Psoas muscle (tissue), 8 donors: ENCODE measurements around the gene LCNL1. TPM values are rescaled to one million over a fixed set of nuclear protein-coding genes. Genes with fewer than 3 reads are reported as not detected.

Experiments
- ATAC-seq, 4 donors: fragments of 200-7000 bp; cut with Tn5 transposase; one replicate each; pipeline ENCODE4 v1.9.1; 2020; ENCODE audit warnings: moderate library complexity in 3 of 4, mild to moderate bottlenecking in 2 of 4
- DNase-seq, 2 donors: peaks; one replicate each; pipeline ENCODE4 v3.0.0-alpha.2; 2020
- H3K27ac ChIP-seq: fragments of 200-600 bp; one replicate; pipeline ENCODE4 v1.8.0; 2022
- H3K27me3 ChIP-seq, 3 donors: fragments of 200-600 bp in 1 of 3; one replicate each; pipeline versions ENCODE4 v1.6.1 to v1.8.0; 2013 to 2022; ENCODE audit warnings: low read length in 2 of 3, mild to moderate bottlenecking in 2 of 3, moderate library complexity in 1 of 3; ENCODE audit not compliant: insufficient read depth in 3 of 3
- H3K36me3 ChIP-seq, 2 donors: fragments of 200-600 bp in 1 of 2; one replicate each; pipeline versions ENCODE4 v1.6.1 to v1.8.0; 2013 to 2022; ENCODE audit warnings: low read depth in 1 of 2, mild to moderate bottlenecking in 1 of 2, moderate library complexity in 1 of 2; ENCODE audit not compliant: insufficient read depth in 1 of 2
- H3K4me1 ChIP-seq: fragments of 200-600 bp; one replicate; pipeline ENCODE4 v1.8.0; 2022
- H3K4me3 ChIP-seq: fragments of 200-600 bp; one replicate; pipeline ENCODE4 v1.8.0; 2022; ENCODE audit warnings: mild to moderate bottlenecking
- H3K9me3 ChIP-seq: fragments of 200-600 bp; one replicate; pipeline ENCODE4 v1.8.0; 2022
- CTCF ChIP-seq: fragments of 200-600 bp; IDR thresholded peaks from one replicate; pipeline ENCODE4 v1.8.0; 2022; ENCODE audit warnings: antibody characterized with exemption
- WGBS, 3 donors: extraction: QIAGEN DNeasy Blood & Tissue Kit; methylation state at CpG; one replicate each; pipeline versions ENCODE4 v1.1.6 to v1.1.7; 2013; 5-methylcytosine and 5-hydroxymethylcytosine counted together
- intact Hi-C, 2 donors: fragments of 100-400 bp; cut with DNase I; formaldehyde crosslinking; loops; one replicate each; pipeline versions ENCODE4 v1.11.0 to v1.14.2; 2022
- polyA plus RNA-seq, 3 donors: library from polyadenylated mRNA; stranded (reverse); fragments of 200-250 nt; gene quantifications; one replicate each; pipeline ENCODE4 v1.2.3, GENCODE V29; 2013
- total RNA-seq, 4 donors: library from RNA; stranded (reverse); fragmentation: NEBNext Ultra II Directional in 2 of 4; extraction: Animal tissue kit (Norgen Biotek cat#: 25700) in 2 of 4; gene quantifications; one replicate each; pipeline versions ENCODE4 v1.2.1 to v1.2.4, GENCODE V29; 2021 to 2023
- donor health status: healthy with polysubstance abuse.
- donor health status: DM: no; HTN: no; CAD: no; lungs with moderate emphysema.
- donor health status: Bipolar disorder and iron deficiency.
- donor health status: healthy.
- donor health status: DM: yes; HTN: yes; CAD: no.
- donor health status: DM: no; HTN: no; CAD: no.
- donor health status: DM: no; HTN: no; CAD: no.
- donor health status: DM: yes; HTN: yes; CAD: no.

The LCNL1 gene
- total and polyA plus RNA-seq, 7 donors = 0.04 to 0.79 (median 0.14) TPM

DNA sequence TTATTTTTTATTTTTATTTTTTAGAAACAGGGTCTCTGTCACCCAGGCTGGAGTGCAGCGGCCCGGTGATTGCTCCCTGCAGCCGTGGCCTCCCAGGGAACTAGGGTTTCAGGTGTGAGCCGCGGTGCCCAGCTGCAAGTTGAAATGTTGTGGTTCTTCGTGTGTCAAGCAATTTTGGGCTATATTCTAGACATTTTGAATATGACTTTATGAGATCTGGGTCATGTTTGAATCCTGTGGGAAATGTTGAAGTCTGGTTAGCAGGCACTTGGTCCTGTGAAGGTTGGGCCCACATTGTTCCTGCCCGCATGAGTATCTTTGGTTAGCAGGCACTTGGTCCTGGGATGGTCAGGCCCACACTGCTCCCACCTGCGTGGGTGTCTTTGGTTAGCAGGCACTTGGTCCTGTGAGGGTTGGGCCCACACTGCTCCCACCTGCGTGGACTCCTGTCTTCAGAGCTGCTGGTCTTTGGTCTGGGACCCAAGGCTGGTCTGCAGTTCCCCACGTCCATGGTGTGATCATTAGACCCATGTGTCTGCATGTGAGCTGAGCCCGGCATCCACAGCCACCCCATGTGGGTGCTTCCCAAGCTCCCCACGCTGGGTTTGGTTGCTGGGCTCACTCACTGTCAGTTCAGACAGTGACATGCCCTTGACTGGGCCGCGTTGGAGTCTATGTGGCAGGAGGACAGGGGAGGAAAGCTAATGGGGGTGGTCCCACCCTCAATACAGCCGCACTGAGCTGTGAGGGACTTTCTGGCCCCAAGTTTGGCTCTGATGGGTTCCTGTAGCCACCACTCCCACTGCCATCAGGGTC is 45.4 kb upstream of the LCNL1 start:
- ATAC-seq = no peak
- 90 to 97% (median 93%) methylated on average over 15 of the region's 15 CpGs for WGBS, 3 donors
- Histone ChIP-seq H3K27me3 (no peaks in the 10 kb centered on the region), H3K36me3 (peaks cover 18 to 27% of the 10 kb centered on the region in 2 donors), H3K9me3 (no peaks in the 10 kb centered on the region), H3K27ac (peak overlapping the region; percentile 94), H3K4me3 (no peak overlapping the region), H3K4me1 (peaks cover 25% of the 10 kb centered on the region)
- intact Hi-C loops = no loop called here
- TF ChIP-seq CTCF = no peak
- peak in 1 of 2 donors; percentile 46 for DNase-seq

DNA sequence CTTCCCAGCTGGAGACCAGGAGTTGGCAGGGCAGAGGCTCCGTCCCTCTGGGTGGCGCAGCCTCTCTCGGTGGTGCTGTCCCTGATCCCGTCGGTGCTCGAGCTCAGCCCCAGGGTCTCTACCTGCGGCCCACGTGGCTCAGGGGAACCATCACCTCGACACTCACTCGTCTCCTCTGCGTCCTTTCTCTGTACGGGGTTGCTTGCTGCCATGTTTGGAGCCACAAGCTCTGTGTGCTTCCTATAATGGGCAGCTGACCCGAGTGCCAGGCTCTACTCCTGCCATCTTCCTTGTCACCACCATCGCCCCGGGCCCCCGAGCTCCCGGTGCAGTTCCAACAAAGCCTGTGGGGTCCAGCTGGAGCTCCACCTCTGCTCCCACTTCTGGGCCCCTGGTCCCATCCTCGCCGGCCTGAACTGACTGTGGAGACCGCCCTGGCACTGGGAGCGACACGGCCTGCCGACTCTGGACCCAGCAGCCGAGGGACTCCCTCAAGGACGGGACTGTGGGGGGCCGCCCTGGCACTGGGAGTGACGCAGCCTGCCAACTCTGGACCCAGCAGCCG is 43.3 kb upstream of the LCNL1 start:
- intact Hi-C loops = no loop called here
- H3K36me3 ChIP-seq = peaks cover 23 to 36% of the 10 kb centered on the region in 2 donors
- DNase-seq (peak in 1 of 2 donors; percentile 62), ATAC-seq (peak in 1 of 4 donors; percentile 1)
- H3K27me3 ChIP-seq = no peaks in the 10 kb centered on the region
- no peak overlapping the region for H3K4me3 ChIP-seq
- peaks cover 29% of the 10 kb centered on the region for H3K4me1 ChIP-seq
- 62 to 70% (median 63%) methylated on average over 28 of the region's 28 CpGs for WGBS, 3 donors
- TF ChIP-seq CTCF = no peak
- peak overlapping the region; percentile 94 for H3K27ac ChIP-seq
- no peaks in the 10 kb centered on the region for H3K9me3 ChIP-seq

- H3K9me3 ChIP-seq = no peaks in the 10 kb centered on the region
- peak; percentile 84 to 94 for DNase-seq
- H3K4me3 ChIP-seq = peak overlapping the region; percentile 50
- ATAC-seq = peak; percentile 81 to 83 (median 82)
- no peak for TF ChIP-seq CTCF
- peaks cover 23 to 36% of the 10 kb centered on the region in 2 donors for H3K36me3 ChIP-seq
- 26 to 36% (median 29%) methylated on average over 16 of the region's 16 CpGs for WGBS, 3 donors
- intact Hi-C loops = loop anchor here in 1 of 2 donors (5.0 kb wide), 3 partner anchors 38 to 93 kb away; partner anchors contain the start of genes EDF1 and PHPT1
- peaks cover 29% of the 10 kb centered on the region for H3K4me1 ChIP-seq
- no peaks in the 10 kb centered on the region for H3K27me3 ChIP-seq
- peak overlapping the region; percentile 94 for H3K27ac ChIP-seq
Measured at GRCh38 chr9:136939996-136940525, 42.7 kb upstream of the LCNL1 start.

DNA sequence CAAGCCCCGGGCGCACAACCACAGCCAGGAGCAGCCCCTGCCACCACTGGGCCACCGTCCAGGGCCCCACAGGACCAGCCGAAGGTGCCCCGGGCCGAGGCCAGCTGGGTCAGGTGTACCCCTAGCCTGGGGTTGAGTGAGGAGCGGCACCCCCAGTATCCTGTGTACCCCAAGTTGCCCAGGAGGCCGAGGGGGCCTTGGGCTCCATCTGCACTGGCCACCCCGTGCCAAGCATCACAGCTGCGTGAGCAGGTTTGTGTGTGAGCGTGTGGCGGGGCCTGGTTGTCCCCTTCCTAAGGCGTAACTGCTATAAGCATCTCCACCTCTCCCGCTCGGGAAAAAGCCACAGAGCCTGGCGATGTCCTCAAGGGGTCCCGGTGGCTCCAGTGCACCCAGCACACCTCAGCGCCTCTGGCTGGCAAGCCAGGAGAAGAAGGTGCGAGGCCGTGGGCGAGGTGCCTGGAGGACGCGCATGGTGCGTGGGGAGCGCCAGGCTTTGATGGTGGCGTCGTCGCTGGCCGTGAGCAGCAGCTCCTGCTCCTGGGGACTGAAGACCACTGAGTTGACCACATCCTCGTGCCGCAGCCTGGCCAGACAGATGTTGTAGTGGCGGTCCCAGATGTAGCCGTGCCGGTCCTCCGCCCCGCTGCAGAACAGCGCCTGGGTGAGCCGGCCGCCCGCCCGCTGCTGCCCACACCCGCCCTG is 42.1 kb upstream of the LCNL1 start:
- 74 to 84% (median 74%) methylated on average over 42 of the region's 42 CpGs for WGBS, 3 donors
- peaks cover 29% of the 10 kb centered on the region for H3K4me1 ChIP-seq
- peak overlapping the region; percentile 50 for H3K4me3 ChIP-seq
- DNase-seq (peak in 1 of 2 donors; percentile 55), ATAC-seq (peak in 1 of 4 donors; percentile 0)
- H3K27me3 ChIP-seq = no peaks in the 10 kb centered on the region
- peaks cover 23 to 36% of the 10 kb centered on the region in 2 donors for H3K36me3 ChIP-seq
- no peak for TF ChIP-seq CTCF
- peak overlapping the region; percentile 94 for H3K27ac ChIP-seq
- intact Hi-C loops = loop anchor here in 1 of 2 donors (5.0 kb wide), 3 partner anchors 38 to 93 kb away; partner anchors contain the start of genes EDF1 and PHPT1
- no peaks in the 10 kb centered on the region for H3K9me3 ChIP-seq
